ENCODE results near the gene INPP5J. TPM values are rescaled to one million over a fixed set of nuclear protein-coding genes. Genes with fewer than 3 reads are reported as not detected.

Gene INPP5J
- total RNA-seq, 1 experiment from 2014 or later, result 6.2 TPM

GRCh38 chr22:31128156-31128555 lies 5.4 kb downstream of the INPP5J start (continued):
- no peak for TF ChIP-seq HMGXB4 (CRISPR knock-in tag; IDR thresholded peaks at IDR 0.05)

- Mint-ChIP-seq H3K27me3 (ENCODE audit: low read depth) (no peaks in the 10 kb centered on the region), H3K9me3 (no peaks in the 10 kb centered on the region)
- CTCF ChIA-PET, result interaction anchor here (0.7 to 1.1 kb wide), 2 partner anchors 9 to 16 kb away, joined by 3 to 4 read pairs; partner anchors contain the start of gene PLA2G3
These were observed 8.1 kb downstream of the INPP5J start for GRCh38 chr22:31130873-31131272.

GRCh38 chr22:31133911-31134310 lies 11.1 kb downstream of the INPP5J start:
- TF ChIP-seq ZNF121 (CRISPR knock-in tag; IDR thresholded peaks at IDR 0.05) (no peak), HMGXB4 (CRISPR knock-in tag; IDR thresholded peaks at IDR 0.05) (no peak), ZNF671 (CRISPR knock-in tag; IDR thresholded peaks at IDR 0.05) (no peak), ZSCAN18 (CRISPR knock-in tag; IDR thresholded peaks at IDR 0.05) (no peak), ZNF219 (CRISPR knock-in tag; IDR thresholded peaks at IDR 0.05; ENCODE audit: borderline replicate concordance) (no peak)
- H3K4me3 Mint-ChIP-seq, result no peak overlapping the region
- no peaks in the 10 kb centered on the region for H3K9me3 Mint-ChIP-seq
- H3K27ac Mint-ChIP-seq, result no peak overlapping the region
- no peaks in the 10 kb centered on the region for H3K27me3 Mint-ChIP-seq (ENCODE audit: low read depth)
- ChIA-PET CTCF (interaction anchor here (1.1 kb wide), 1 partner anchor 27 kb away, joined by 3 read pairs; the partner anchor contains the start of gene SELENOM), POLR2A (no interaction called here)
- H3K36me3 Mint-ChIP-seq, result peaks cover 23% of the 10 kb centered on the region
- peaks cover 4% of the 10 kb centered on the region for H3K4me1 Mint-ChIP-seq
- ATAC-seq, result no peak
- no peak for DNase-seq (ENCODE audit: low spot score)

More at GRCh38 chr22:31130873-31131272, 8.1 kb downstream of the INPP5J start:
- no peak for TF ChIP-seq ESRRA (CRISPR knock-in tag; IDR thresholded peaks at IDR 0.05; ENCODE audit: borderline replicate concordance)
- no peak for TF ChIP-seq ZNF317 (CRISPR knock-in tag; IDR thresholded peaks at IDR 0.05; ENCODE audit: borderline replicate concordance, low read depth)
- TF ChIP-seq NFE2L1 (CRISPR knock-in tag; IDR thresholded peaks at IDR 0.05), result no peak
- no peak for TF ChIP-seq ZNF263 (CRISPR knock-in tag; IDR thresholded peaks at IDR 0.05; ENCODE audit: low read depth)
- TF ChIP-seq CBFB (CRISPR knock-in tag; IDR thresholded peaks at IDR 0.05; ENCODE audit: low read depth), result no peak
- Mint-ChIP-seq H3K4me1 (peaks cover 12% of the 10 kb centered on the region), H3K27ac (no peak overlapping the region), H3K4me3 (no peak overlapping the region), H3K36me3 (peaks cover 14% of the 10 kb centered on the region)
- DNase-seq (ENCODE audit: low spot score), result no peak
- ATAC-seq, result no peak
- POLR2A ChIA-PET, result no interaction called here

GRCh38 chr22:31134688-31135087 lies 11.9 kb downstream of the INPP5J start:
- ChIA-PET CTCF (interaction anchor here (0.7 to 1.5 kb wide), 2 partner anchors 30 to 43 kb away, joined by 3 to 5 read pairs; no protein-coding TSS in a partner anchor), POLR2A (interaction anchor here (0.5 kb wide), 1 partner anchor 1912 kb away, joined by 6 read pairs; no protein-coding TSS in a partner anchor)
- TF ChIP-seq CREB1 (CRISPR knock-in tag; IDR thresholded peaks at IDR 0.05), result no peak
- ATAC-seq (no peak), DNase-seq (ENCODE audit: low spot score) (no peak)
- peaks cover 12% of the 10 kb centered on the region for H3K4me1 Mint-ChIP-seq
- H3K4me3 Mint-ChIP-seq, result no peak overlapping the region
- no peak overlapping the region for H3K27ac Mint-ChIP-seq
- peaks cover 23% of the 10 kb centered on the region for H3K36me3 Mint-ChIP-seq
- no peaks in the 10 kb centered on the region for H3K9me3 Mint-ChIP-seq
- H3K27me3 Mint-ChIP-seq (ENCODE audit: low read depth), result no peaks in the 10 kb centered on the region

GRCh38 chr22:31135706-31136105 lies 12.9 kb downstream of the INPP5J start:
- H3K27ac Mint-ChIP-seq, result no peak overlapping the region
- no peak for DNase-seq (ENCODE audit: low spot score)
- H3K27me3 Mint-ChIP-seq (ENCODE audit: low read depth), result no peaks in the 10 kb centered on the region
- no peak for TF ChIP-seq ATF2 (CRISPR knock-in tag; IDR thresholded peaks at IDR 0.05; ENCODE audit: borderline replicate concordance, low read depth)
- TF ChIP-seq HMGXB4 (CRISPR knock-in tag; IDR thresholded peaks at IDR 0.05), result no peak
- no peak for TF ChIP-seq ZNF425 (CRISPR knock-in tag; conservative IDR thresholded peaks at IDR 0.05)
- TF ChIP-seq IRF1 (CRISPR knock-in tag; IDR thresholded peaks at IDR 0.05), result no peak
- no peak for ATAC-seq
- H3K4me3 Mint-ChIP-seq, result no peak overlapping the region
- no peaks in the 10 kb centered on the region for H3K9me3 Mint-ChIP-seq
- CTCF ChIA-PET, result interaction anchor here (1.3 to 1.5 kb wide), 2 partner anchors 13 to 31 kb away, joined by 3 to 5 read pairs; no protein-coding TSS in a partner anchor
- peaks cover 17% of the 10 kb centered on the region for H3K4me1 Mint-ChIP-seq
- POLR2A ChIA-PET, result no interaction called here
- H3K36me3 Mint-ChIP-seq, result peaks cover 23% of the 10 kb centered on the region

Measured in WTC11 (cell line).